ENCODE measurements around the gene COQ9.

COQ9 gene

GRCh38 chr16:57452021-57452420 lies 4.7 kb downstream of the COQ9 start (continued):
- TF ChIP-seq PRDM2 (tag by site-specific recombination; IDR thresholded peaks at IDR 0.05; ENCODE audit: borderline replicate concordance) = no peak
- no peak for TF ChIP-seq CTCF (tag by site-specific recombination; IDR thresholded peaks at IDR 0.05)

GRCh38 chr16:57462209-57462977 lies 15.1 kb downstream of the COQ9 start, which contains the start of gene POLR2C:
Gene POLR2C, plus strand, starts transcription at chr16:57462679. Its CDS starts 46 bp downstream, at chr16:57462725.
- Histone ChIP-seq H3K27ac (ENCODE audit: extremely low read depth, low read depth, low read length) (peak within 1 kb of the TSS; percentile 45), H3K4me1 (ENCODE audit: control insufficient read depth, insufficient read depth, low read length) (no peaks in the 10 kb centered on the region; the same call in 1 of the 2 replicates), H3K9me3 (ENCODE audit: control insufficient read depth, insufficient read depth, low read depth, low read length) (no peaks in the 10 kb centered on the region), H3K36me3 (ENCODE audit: control insufficient read depth in 2 of 2, insufficient read depth in 1 of 2, low read length in 2 of 2) (peaks cover 22 to 87% of the 10 kb centered on the region in 2 experiments), H3K4me3 (ENCODE audit: low read depth, low read length) (peak within 1 kb of the TSS; percentile 83)
- CTCF ChIA-PET = interaction anchor here (0.5 to 2.9 kb wide), 23 partner anchors 11 to 1135 kb away, joined by 3 to 24 read pairs (median 4); partner anchors contain the start of genes COQ9 and DOK4
- POLR2A ChIA-PET = interaction anchor here (0.5 to 3.7 kb wide), 19 partner anchors 10 to 276 kb away, joined by 3 to 40 read pairs (median 3); partner anchors contain the start of genes CIAPIN1, COQ9, PSME3IP1 and RSPRY1
- no peak for TF ChIP-seq ZNF221 (tag by site-specific recombination; IDR thresholded peaks at IDR 0.05; ENCODE audit: borderline replicate concordance)
- no peak for TF ChIP-seq EGR2 (tag by site-specific recombination; IDR thresholded peaks at IDR 0.05; ENCODE audit: low read depth)
- peak; percentile 28; the same call in 1 of the 2 replicates for TF ChIP-seq KLF1 (tag by site-specific recombination; IDR thresholded peaks at IDR 0.05)
- 0 out of 2 replicates have a peak, but pooled peaks have one; percentile 49 for TF ChIP-seq ZEB2 (tag by site-specific recombination; IDR thresholded peaks at IDR 0.05)
- TF ChIP-seq ZBTB21 (tag by site-specific recombination; IDR thresholded peaks at IDR 0.05) = no peak
- no peak for TF ChIP-seq ZNF510 (tag by site-specific recombination; IDR thresholded peaks at IDR 0.05; ENCODE audit: insufficient replicate concordance)
- no peak for TF ChIP-seq ZNF169 (tag by site-specific recombination; IDR thresholded peaks at IDR 0.05)
- TF ChIP-seq ZNF404 (tag by site-specific recombination; IDR thresholded peaks at IDR 0.05) = no peak
- TF ChIP-seq ZNF768 (tag by site-specific recombination; IDR thresholded peaks at IDR 0.05) = no peak
- TF ChIP-seq PRDM10 (tag by site-specific recombination; IDR thresholded peaks at IDR 0.05) = 0 out of 2 replicates have a peak, but pooled peaks have one; percentile 11
- no peak for TF ChIP-seq ZNF658 (tag by site-specific recombination; IDR thresholded peaks at IDR 0.05)
- peak; percentile 51; the same call in 1 of the 2 replicates for TF ChIP-seq ZNF391 (tag by site-specific recombination; IDR thresholded peaks at IDR 0.05; ENCODE audit: borderline replicate concordance, low read depth)
- TF ChIP-seq ZNF416 (tag by site-specific recombination; IDR thresholded peaks at IDR 0.05) = no peak
- TF ChIP-seq ZNF112 (tag by site-specific recombination; IDR thresholded peaks at IDR 0.05) = no peak
- 0 out of 2 replicates have a peak, but pooled peaks have one; percentile 31 for TF ChIP-seq ZNF394 (tag by site-specific recombination; IDR thresholded peaks at IDR 0.05; ENCODE audit: borderline replicate concordance)
- no peak for TF ChIP-seq HOXC10 (CRISPR knock-in tag; IDR thresholded peaks at IDR 0.05)
- no peak for TF ChIP-seq ZFP41 (tag by site-specific recombination; IDR thresholded peaks at IDR 0.05; ENCODE audit: borderline replicate concordance)
- no peak for TF ChIP-seq ZNF184 (tag by site-specific recombination; IDR thresholded peaks at IDR 0.05)
- TF ChIP-seq ZNF629 (tag by site-specific recombination; IDR thresholded peaks at IDR 0.05) = peak; percentile 76
- peak; percentile 66 for TF ChIP-seq ZNF146 (tag by site-specific recombination; IDR thresholded peaks at IDR 0.05)
- TF ChIP-seq ZSCAN23 (tag by site-specific recombination; IDR thresholded peaks at IDR 0.05) = no peak
- TF ChIP-seq WT1 (tag by site-specific recombination; IDR thresholded peaks at IDR 0.05) = no peak
- no peak for TF ChIP-seq SP3 (tag by site-specific recombination; IDR thresholded peaks at IDR 0.05)
